Tibial nerve (tissue), 3 donors: Measurements from ENCODE around the gene PDE8B.

ENCODE experiments used
- POLR2A ChIP-seq, 2 donors: fragments of 450-650 bp; IDR thresholded peaks; one replicate each; pipeline ENCODE4 v1.6.1; 2017; ENCODE audit warnings: antibody characterized with exemption in 2 of 2, mild to moderate bottlenecking in 2 of 2, moderate library complexity in 2 of 2
- TF ChIP-seq, protein P1 (sequence below), 5 experiments: fragments of 200-600 bp in 3 of 5; fragments of 450-650 bp in 2 of 5; sonication (generic) in 3 of 5; IDR thresholded peaks; one replicate each; pipeline ENCODE4 v1.5.1; 2016 to 2019; ENCODE audit warnings: antibody characterized with exemption in 5 of 5, mild to moderate bottlenecking in 3 of 5, moderate library complexity in 2 of 5

DNA sequence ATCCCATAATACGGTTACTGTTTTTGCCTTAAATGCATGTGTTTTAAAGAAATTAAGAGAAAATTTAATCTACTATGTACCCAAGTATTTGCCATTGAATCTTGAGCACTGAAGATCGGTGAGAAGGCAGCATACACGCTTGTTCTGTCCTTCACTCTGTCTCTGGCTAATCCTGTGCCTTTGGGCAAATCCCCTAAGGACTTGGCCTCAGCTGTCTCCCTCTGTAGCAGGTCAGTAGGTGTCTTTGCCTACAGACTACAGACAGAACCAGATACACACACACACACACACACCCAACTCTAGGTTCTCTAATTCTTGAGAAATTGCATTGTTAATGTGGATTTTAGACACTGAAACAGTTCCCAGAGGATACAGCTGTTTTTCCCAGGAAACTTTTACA lies 164.2 kb downstream of the PDE8B start:
- TF ChIP-seq, protein P1, sequence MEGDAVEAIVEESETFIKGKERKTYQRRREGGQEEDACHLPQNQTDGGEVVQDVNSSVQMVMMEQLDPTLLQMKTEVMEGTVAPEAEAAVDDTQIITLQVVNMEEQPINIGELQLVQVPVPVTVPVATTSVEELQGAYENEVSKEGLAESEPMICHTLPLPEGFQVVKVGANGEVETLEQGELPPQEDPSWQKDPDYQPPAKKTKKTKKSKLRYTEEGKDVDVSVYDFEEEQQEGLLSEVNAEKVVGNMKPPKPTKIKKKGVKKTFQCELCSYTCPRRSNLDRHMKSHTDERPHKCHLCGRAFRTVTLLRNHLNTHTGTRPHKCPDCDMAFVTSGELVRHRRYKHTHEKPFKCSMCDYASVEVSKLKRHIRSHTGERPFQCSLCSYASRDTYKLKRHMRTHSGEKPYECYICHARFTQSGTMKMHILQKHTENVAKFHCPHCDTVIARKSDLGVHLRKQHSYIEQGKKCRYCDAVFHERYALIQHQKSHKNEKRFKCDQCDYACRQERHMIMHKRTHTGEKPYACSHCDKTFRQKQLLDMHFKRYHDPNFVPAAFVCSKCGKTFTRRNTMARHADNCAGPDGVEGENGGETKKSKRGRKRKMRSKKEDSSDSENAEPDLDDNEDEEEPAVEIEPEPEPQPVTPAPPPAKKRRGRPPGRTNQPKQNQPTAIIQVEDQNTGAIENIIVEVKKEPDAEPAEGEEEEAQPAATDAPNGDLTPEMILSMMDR (IDR thresholded peaks at IDR 0.05), result no peak
- TF ChIP-seq POLR2A (IDR thresholded peaks at IDR 0.05), result no peak
